Effector memory CD8-positive, alpha-beta T cell (primary cell): ENCODE results near the gene ACP4.
"Not testable (repeated sequence)": the region's sequence is repeated elsewhere in the genome, so short reads cannot be mapped to it uniquely, and the experiment has no call there.

Source experiments
- ATAC-seq: fragments of 150-1000 bp; cut with Tn5 transposase; replicated peaks from 2 replicates; pipeline ENCODE4 v1.10.0; 2021; ENCODE audit warnings: mild to moderate bottlenecking, moderate library complexity
- DNase-seq, 3 experiments: peaks; one replicate each; pipeline ENCODE4 v3.0.0; 2021
- H3K27ac Mint-ChIP-seq, 2 donors: one replicate each; pipeline ENCODE4 v1.8.0; 2022; ENCODE audit warnings: mild to moderate bottlenecking in 2 of 2, mixed read lengths in 2 of 2, moderate library complexity in 2 of 2
- H3K27me3 Mint-ChIP-seq, 2 donors: one replicate each; pipeline ENCODE4 v1.8.0; 2022; ENCODE audit warnings: mixed read lengths in 2 of 2
- H3K36me3 Mint-ChIP-seq: one replicate; pipeline ENCODE4 v1.8.0; 2022; ENCODE audit warnings: mild to moderate bottlenecking, moderate library complexity, mixed read lengths; ENCODE audit not compliant: insufficient read depth
- H3K4me1 Mint-ChIP-seq, 2 donors: one replicate each; pipeline ENCODE4 v1.8.0; 2022; ENCODE audit warnings: low read depth in 2 of 2, mixed read lengths in 2 of 2
- H3K4me3 Mint-ChIP-seq, 2 donors: one replicate each; pipeline ENCODE4 v1.8.0; 2022; ENCODE audit warnings: mild to moderate bottlenecking in 2 of 2, mixed read lengths in 2 of 2, moderate library complexity in 2 of 2
- H3K9me3 Mint-ChIP-seq, 2 donors: one replicate each; pipeline ENCODE4 v1.8.0; 2022; ENCODE audit warnings: mixed read lengths in 2 of 2
- total RNA-seq, 9 experiments: gene quantifications; one replicate each; lab custom pipeline; 2026; lab: John Stamatoyannopoulos, UW

Gene ACP4
- total RNA-seq, result 0 to 0.12 (median 0) reads per million in 9 experiments

- Mint-ChIP-seq H3K27ac (peak within 1 kb of the TSS in 1 of 2 donors; percentile 25), H3K4me1 (peaks cover 3 to 4% of the 10 kb centered on the region in 2 donors), H3K4me3 (no peak within 1 kb of the TSS), H3K27me3 (no peaks in the 10 kb centered on the region), H3K36me3 (peaks cover 12% of the 10 kb centered on the region), H3K9me3 (no peaks in the 10 kb centered on the region)
- no peak for ATAC-seq
- DNase-seq, result no peak
Observed at GRCh38 chr19:50790396-50790795, at the start of gene ACP4. Gene ACP4, plus strand, starts transcription at chr19:50790415. Its CDS starts 0 bp downstream, at chr19:50790415.

- Mint-ChIP-seq H3K4me3 (no peak overlapping the region), H3K4me1 (no peaks in the 10 kb centered on the region), H3K9me3 (no peaks in the 10 kb centered on the region), H3K27me3 (peaks cover 39 to 70% of the 10 kb centered on the region in 2 donors), H3K27ac (no peak overlapping the region), H3K36me3 (no peaks in the 10 kb centered on the region)
- no peak for DNase-seq
- ATAC-seq, result no peak
Observed at GRCh38 chr19:50741179-50741933, 48.9 kb upstream of the ACP4 start.

GRCh38 chr19:50743537-50743936, 46.7 kb upstream of the ACP4 start:
- no peak overlapping the region for H3K27ac Mint-ChIP-seq
- H3K9me3 Mint-ChIP-seq, result no peaks in the 10 kb centered on the region
- DNase-seq (no peak), ATAC-seq (no peak)
- no peaks in the 10 kb centered on the region for H3K36me3 Mint-ChIP-seq
- peaks cover 29 to 60% of the 10 kb centered on the region in 2 donors for H3K27me3 Mint-ChIP-seq
- no peak overlapping the region for H3K4me3 Mint-ChIP-seq
- H3K4me1 Mint-ChIP-seq, result no peaks in the 10 kb centered on the region

GRCh38 chr19:50745221-50745620, 45.0 kb upstream of the ACP4 start:
- DNase-seq, result no peak

GRCh38 chr19:50747141-50747540, 43.1 kb upstream of the ACP4 start:
- H3K4me3 Mint-ChIP-seq, H3K4me1 Mint-ChIP-seq, H3K9me3 Mint-ChIP-seq, H3K27ac Mint-ChIP-seq, H3K36me3 Mint-ChIP-seq, ATAC-seq, DNase-seq: not testable (repeated sequence)
- peaks cover 7 to 32% of the 10 kb centered on the region in 2 donors for H3K27me3 Mint-ChIP-seq

More at GRCh38 chr19:50745221-50745620, 45.0 kb upstream of the ACP4 start:
- no peaks in the 10 kb centered on the region for H3K9me3 Mint-ChIP-seq
- H3K27ac Mint-ChIP-seq, result no peak overlapping the region
- no peak overlapping the region for H3K4me3 Mint-ChIP-seq
- H3K27me3 Mint-ChIP-seq, result peaks cover 19 to 43% of the 10 kb centered on the region in 2 donors
- no peaks in the 10 kb centered on the region for H3K4me1 Mint-ChIP-seq
- no peaks in the 10 kb centered on the region for H3K36me3 Mint-ChIP-seq
- no peak for ATAC-seq

GRCh38 chr19:50749490-50749889, 40.7 kb upstream of the ACP4 start:
- no peak overlapping the region for H3K27ac Mint-ChIP-seq
- no peak overlapping the region for H3K4me3 Mint-ChIP-seq
- H3K27me3 Mint-ChIP-seq, result peaks cover 7 to 42% of the 10 kb centered on the region in 2 donors
- no peaks in the 10 kb centered on the region for H3K36me3 Mint-ChIP-seq
- H3K4me1 Mint-ChIP-seq, result no peaks in the 10 kb centered on the region
- H3K9me3 Mint-ChIP-seq, result no peaks in the 10 kb centered on the region
- ATAC-seq, result no peak
- DNase-seq, result no peak

- Mint-ChIP-seq H3K4me1 (no peaks in the 10 kb centered on the region), H3K9me3 (no peaks in the 10 kb centered on the region), H3K36me3 (no peaks in the 10 kb centered on the region), H3K27ac (no peak overlapping the region), H3K27me3 (peaks cover 12 to 47% of the 10 kb centered on the region in 2 donors), H3K4me3 (no peak overlapping the region)
- DNase-seq, result no peak
- ATAC-seq, result no peak
Observed at GRCh38 chr19:50750010-50750409, 40.2 kb upstream of the ACP4 start.

- ATAC-seq, result no peak
- DNase-seq, result no peak
- no peak overlapping the region for H3K4me3 Mint-ChIP-seq
- H3K27me3 Mint-ChIP-seq, result peaks cover 24 to 56% of the 10 kb centered on the region in 2 donors
- no peak overlapping the region for H3K27ac Mint-ChIP-seq
- no peaks in the 10 kb centered on the region for H3K36me3 Mint-ChIP-seq
- no peaks in the 10 kb centered on the region for H3K4me1 Mint-ChIP-seq
- no peaks in the 10 kb centered on the region for H3K9me3 Mint-ChIP-seq
Observed at GRCh38 chr19:50753879-50754278, 36.3 kb upstream of the ACP4 start.

GRCh38 chr19:50756244-50756643, 34.0 kb upstream of the ACP4 start:
- not testable (repeated sequence) for H3K36me3 Mint-ChIP-seq, ATAC-seq, H3K27ac Mint-ChIP-seq, H3K9me3 Mint-ChIP-seq, H3K4me3 Mint-ChIP-seq, H3K4me1 Mint-ChIP-seq, DNase-seq
- H3K27me3 Mint-ChIP-seq, result peaks cover 24 to 60% of the 10 kb centered on the region in 2 donors

- not testable (repeated sequence) for ATAC-seq, DNase-seq, H3K9me3 Mint-ChIP-seq, H3K27ac Mint-ChIP-seq, H3K4me1 Mint-ChIP-seq, H3K4me3 Mint-ChIP-seq, H3K36me3 Mint-ChIP-seq
- H3K27me3 Mint-ChIP-seq, result peaks cover 24 to 54% of the 10 kb centered on the region in 2 donors
Observed at GRCh38 chr19:50757624-50758023, 32.6 kb upstream of the ACP4 start.

- not testable (repeated sequence) for H3K36me3 Mint-ChIP-seq, H3K9me3 Mint-ChIP-seq, ATAC-seq
Observed at GRCh38 chr19:50759076-50759475, 31.1 kb upstream of the ACP4 start.

GRCh38 chr19:50759886-50760285, 30.3 kb upstream of the ACP4 start:
- no peak for ATAC-seq
- Mint-ChIP-seq H3K4me3 (no peak overlapping the region), H3K27ac (no peak overlapping the region), H3K36me3 (no peaks in the 10 kb centered on the region), H3K27me3 (peaks cover 16 to 45% of the 10 kb centered on the region in 2 donors), H3K4me1 (no peaks in the 10 kb centered on the region), H3K9me3 (no peaks in the 10 kb centered on the region)
- no peak for DNase-seq

More at GRCh38 chr19:50759076-50759475, 31.1 kb upstream of the ACP4 start:
- not testable (repeated sequence) for H3K4me3 Mint-ChIP-seq, H3K27ac Mint-ChIP-seq, H3K4me1 Mint-ChIP-seq, DNase-seq
- peaks cover 18 to 45% of the 10 kb centered on the region in 2 donors for H3K27me3 Mint-ChIP-seq

GRCh38 chr19:50761501-50761900, 28.7 kb upstream of the ACP4 start:
- DNase-seq, H3K27ac Mint-ChIP-seq, H3K9me3 Mint-ChIP-seq, H3K4me3 Mint-ChIP-seq, H3K36me3 Mint-ChIP-seq, H3K4me1 Mint-ChIP-seq, ATAC-seq: not testable (repeated sequence)
- peaks cover 11 to 48% of the 10 kb centered on the region in 2 donors for H3K27me3 Mint-ChIP-seq

GRCh38 chr19:50763521-50763920, 26.7 kb upstream of the ACP4 start:
- H3K36me3 Mint-ChIP-seq, H3K9me3 Mint-ChIP-seq, H3K4me3 Mint-ChIP-seq, H3K27ac Mint-ChIP-seq, H3K4me1 Mint-ChIP-seq, ATAC-seq, DNase-seq: not testable (repeated sequence)
- H3K27me3 Mint-ChIP-seq, result peaks cover 25 to 60% of the 10 kb centered on the region in 2 donors
